Renal cortical epithelial cell (primary cell): ENCODE results near the gene SLC25A23. TPM values are rescaled to one million over a fixed set of nuclear protein-coding genes. Genes with fewer than 3 reads are reported as not detected.
"Not testable (repeated sequence)": the region's sequence is repeated elsewhere in the genome, so short reads cannot be mapped to it uniquely, and the experiment has no call there.

Experiments
- DNase-seq: peaks from one replicate; pipeline ENCODE4 v3.0.0-alpha.2; 2011; ENCODE audit warnings: low read depth
- total RNA-seq: library from RNA; depleted of rRNA; stranded (reverse); fragments of >200 nt; gene quantifications from 2 replicates; pipeline ENCODE4 v1.2.3, GENCODE V29; 2014

Gene SLC25A23
- total RNA-seq, 1 donor from 2014 or later, result 161 TPM

DNA sequence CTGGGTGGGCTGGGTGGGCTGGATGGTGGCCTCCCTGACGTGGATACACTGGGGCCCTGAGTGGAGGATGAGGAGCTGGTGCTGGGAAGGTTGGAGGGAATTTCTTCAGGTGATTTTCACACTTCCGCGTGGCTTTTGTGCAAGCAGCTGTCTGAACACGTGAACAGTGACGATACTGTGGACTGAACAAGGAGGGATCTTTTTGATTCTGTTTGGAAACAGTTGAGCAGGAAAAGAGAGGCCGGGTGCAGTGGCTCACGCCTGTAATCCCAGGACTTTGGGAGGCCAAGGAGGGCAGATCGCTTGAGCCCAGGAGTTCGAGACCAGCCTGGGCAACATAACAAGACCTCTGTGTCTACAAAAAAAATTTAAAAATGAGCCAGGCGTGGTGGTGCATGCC, 57.5 kb downstream of the SLC25A23 start:
- DNase-seq, result no peak

DNA sequence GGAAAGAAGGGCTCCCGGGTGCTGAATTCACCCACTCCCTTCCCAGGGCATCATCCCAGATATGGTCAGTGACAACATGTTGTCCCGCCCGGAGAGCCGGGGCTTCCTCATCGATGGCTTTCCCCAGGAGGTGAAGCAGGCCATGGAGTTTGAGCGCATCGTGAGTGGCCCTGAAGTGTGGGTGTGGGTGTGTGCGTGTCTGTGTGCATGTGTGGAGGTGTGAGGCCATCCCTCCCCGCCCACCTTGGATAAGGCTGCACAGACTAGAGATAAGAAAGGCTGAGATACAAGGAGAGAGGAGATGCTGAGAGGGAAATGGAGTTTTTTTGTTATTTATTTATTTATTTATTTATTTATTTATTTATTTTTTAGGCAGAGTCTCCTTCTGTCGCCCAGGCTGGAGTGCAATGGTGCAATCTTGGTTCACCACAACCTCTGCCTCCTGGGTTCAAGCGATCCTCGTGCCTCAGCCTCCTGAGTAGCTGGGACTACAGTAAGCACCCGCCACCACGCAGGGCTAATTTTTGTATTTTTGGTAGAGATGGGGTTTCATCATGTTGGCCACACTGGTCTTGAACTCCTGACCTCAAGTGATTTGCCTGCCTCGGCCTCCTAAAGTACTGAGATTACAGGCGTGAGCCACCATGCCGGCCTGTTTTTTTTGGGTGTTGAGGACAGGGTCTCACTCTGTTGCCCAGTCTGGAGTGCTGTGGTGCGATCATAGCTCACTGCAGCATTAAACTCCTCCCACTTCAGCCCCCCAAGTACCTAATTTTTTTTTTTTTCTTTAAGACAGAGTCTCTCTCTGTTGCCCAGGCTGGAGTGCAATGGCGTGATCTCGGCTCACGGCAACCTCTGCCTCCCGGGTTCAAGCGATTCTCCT, 59.3 kb downstream of the SLC25A23 start:
- DNase-seq, result not testable (repeated sequence)

DNA sequence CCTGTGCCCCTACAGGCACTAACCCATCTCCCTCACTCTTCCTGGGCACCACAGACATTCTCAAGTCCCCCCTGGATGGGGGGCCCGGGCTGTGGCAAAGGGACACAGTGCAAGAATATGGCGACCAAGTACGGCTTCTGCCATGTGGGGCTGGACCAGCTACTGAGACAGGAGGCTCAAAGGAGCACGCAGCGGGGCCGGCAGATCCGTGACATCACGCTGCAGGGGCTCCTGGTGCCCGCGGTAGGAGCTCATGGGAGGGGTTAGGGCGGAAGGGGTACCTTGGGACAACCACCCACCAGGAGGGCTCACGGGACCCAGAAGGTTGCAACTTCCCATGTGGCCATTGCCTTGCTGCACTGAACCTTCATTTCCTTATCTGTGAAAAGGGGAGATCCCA, 63.3 kb downstream of the SLC25A23 start:
- DNase-seq, result no peak

DNA sequence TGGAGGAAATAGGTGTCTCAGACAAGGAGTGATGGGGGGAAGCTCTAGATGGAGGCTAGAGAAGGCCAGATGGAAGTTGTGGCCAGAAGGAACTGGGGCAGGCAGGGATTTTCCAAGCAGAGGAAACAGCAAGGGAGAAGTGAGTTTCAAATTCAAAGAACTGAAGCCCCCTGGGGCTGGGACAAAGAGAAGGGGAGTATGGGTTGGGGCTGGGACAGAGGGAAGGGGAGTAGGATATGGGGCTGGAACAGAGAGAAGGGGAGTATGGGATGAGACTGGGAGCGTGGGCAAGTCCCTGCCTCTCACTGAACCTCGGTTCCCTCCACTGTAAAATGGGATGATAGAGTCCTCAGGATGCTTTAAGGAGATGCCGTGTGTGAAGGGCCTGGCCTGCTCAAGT, 64.8 kb downstream of the SLC25A23 start:
- DNase-seq, result no peak

DNA sequence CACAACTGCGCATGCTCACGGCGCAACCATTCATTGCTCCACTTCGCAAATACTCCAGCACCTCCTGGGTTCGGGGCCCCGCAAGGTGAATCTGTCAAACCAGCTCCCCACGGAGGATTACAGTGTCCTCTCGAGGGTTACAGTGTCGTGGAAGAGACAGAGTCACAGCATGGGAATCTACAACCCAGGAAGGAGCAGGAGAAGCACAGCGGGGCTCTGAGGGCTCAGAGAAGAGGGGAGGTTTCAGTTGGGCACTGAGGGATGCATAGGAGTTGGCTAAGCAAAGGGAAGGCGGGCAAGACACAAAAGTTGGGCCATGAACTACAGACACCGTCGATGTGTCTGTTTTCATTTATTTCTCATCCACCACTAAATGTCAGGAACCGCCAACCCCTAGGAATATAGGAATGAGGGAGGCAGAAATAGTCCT, 65.6 kb downstream of the SLC25A23 start:
- DNase-seq, result no peak

DNA sequence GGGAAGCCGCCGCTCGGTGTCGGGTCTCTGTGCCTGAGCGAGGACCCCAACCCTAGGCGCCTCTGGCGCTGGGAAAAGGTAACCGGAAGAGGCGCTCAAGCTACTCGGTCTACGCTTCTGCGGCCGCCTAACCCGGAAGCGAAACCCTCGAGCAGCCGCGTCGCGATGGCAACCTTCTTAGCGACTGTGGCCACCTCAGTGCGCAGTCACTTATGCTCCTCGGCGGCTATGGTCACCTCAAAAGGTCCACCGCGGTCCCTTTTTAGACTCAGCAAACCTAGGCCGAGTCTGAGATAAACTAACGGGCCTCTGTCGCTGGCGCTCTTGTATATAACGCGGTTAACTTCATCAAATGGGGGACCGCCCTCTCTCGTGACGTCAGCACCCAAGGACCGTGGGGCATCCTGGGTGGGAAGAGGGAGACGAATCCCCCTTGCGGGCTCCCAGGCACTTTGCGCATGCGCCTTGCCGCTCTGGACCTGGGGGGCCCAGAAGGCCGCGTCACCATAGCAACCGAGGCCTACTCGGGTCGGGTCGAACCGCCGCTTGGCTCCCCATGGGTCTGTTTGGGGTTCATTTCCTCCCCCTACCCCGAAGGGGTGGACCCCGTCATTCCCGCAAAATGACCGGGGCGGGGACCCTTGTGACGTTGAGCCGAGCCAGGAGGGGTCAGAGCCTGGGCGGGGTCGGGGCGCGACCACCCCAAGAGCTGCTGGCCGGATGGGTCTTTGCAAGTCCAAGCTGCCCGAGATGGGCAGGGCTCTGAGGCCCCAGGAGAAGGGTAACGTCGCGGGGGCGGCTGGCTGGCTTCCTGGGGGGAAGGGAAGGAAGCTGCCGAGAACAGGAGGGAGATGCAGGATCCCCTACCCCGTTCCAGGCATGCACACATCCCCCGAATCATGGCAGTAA, 66.3 kb downstream of the SLC25A23 start, which contains the start of gene GTF2F1:
Gene GTF2F1 (minus strand): TSS at position 91 of the 909 bp plus-strand sequence. CDS start 169 bp downstream, outside the sequence.
- DNase-seq, result peak; percentile 85

DNA sequence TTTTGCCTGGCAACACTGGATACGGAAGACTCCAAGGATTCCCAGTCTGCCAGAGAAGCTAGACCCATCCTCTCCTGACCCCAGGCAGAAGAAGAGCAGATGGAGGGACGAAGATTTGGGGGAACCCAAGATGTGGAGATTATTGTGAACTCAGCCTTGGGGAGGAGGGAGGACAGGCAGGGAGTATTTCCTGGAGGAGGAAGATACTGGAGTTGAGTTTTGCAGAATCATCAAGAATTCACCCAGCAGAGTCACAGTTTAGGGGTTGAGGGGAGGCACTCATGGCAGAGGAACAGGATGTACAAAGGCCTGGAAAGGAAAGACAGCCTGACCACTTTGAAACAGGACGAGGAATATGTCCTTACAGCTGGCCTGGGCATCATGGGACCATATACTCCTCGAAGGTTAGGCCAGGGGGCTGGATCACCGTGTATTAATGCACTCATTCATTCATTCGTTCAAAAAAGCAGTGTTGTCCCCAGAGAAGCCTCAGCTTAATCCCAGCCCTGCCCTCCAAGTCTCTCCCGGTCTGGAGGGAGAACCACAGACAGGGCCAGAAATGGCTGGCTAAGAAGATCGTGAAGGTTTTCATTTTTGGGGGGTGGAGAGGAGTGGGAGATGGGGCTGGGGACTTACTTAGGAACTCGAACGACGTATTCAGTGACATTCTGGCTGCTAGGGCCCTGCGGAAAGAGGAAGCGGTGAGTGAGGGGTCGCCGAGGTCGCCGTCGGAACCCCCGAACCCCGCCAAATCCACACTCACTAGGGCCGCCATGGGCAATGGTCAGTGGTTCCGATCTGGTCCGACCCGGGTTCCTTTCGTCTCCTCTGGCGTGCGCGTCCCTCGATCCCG, 67.1 kb downstream of the SLC25A23 start:
- DNase-seq, result no peak

Other genes with a start within 250 kb of the SLC25A23 start
- gene MLLT1, start 179.8 kb downstream of the SLC25A23 start, total RNA-seq, result 1.7 and 5.4 TPM in 2 replicates
- gene ACER1, start 126.2 kb downstream of the SLC25A23 start, total RNA-seq, result not detected in 2 replicates
- 53.5 and 57.3 TPM in 2 replicates for gene CLPP, start 98.3 kb downstream of the SLC25A23 start, total RNA-seq
- 24.1 and 67.2 TPM in 2 replicates for gene ALKBH7, start 87.0 kb downstream of the SLC25A23 start, total RNA-seq
- gene PSPN, start 83.9 kb downstream of the SLC25A23 start, total RNA-seq, result 0.69 and 2.2 TPM in 2 replicates
- 31.4 and 74.6 TPM in 2 replicates for gene GTF2F1, start 66.6 kb downstream of the SLC25A23 start, total RNA-seq
- gene KHSRP, start 35.0 kb downstream of the SLC25A23 start, total RNA-seq, result 69.5 and 175 TPM in 2 replicates
- gene SLC25A41, start 26.0 kb downstream of the SLC25A23 start, total RNA-seq, result 0.10 TPM in 1 of 2 replicates, not detected in the other
- 57.4 and 121 TPM in 2 replicates for gene CRB3, start 4.5 kb upstream of the SLC25A23 start, total RNA-seq
- gene DENND1C, start 22.0 kb upstream of the SLC25A23 start, total RNA-seq, result 0.20 and 0.52 TPM in 2 replicates
- 0.87 and 6.8 TPM in 2 replicates for gene TUBB4A, start 42.5 kb upstream of the SLC25A23 start, total RNA-seq
- 7.4 and 30.9 TPM in 2 replicates for gene TNFSF9, start 71.2 kb upstream of the SLC25A23 start, total RNA-seq
- gene CD70, start 131.4 kb upstream of the SLC25A23 start, total RNA-seq, result 26.0 and 112 TPM in 2 replicates
- 3.1 TPM in 1 of 2 replicates, not detected in the other for gene TNFSF14, start 210.4 kb upstream of the SLC25A23 start, total RNA-seq